GM23338 (cell line): ENCODE measurements around the gene MESD. TPM values are rescaled to one million over a fixed set of nuclear protein-coding genes. Genes with fewer than 3 reads are reported as not detected.

Experiments
- ATAC-seq: fragments of 200-7000 bp; cut with Tn5 transposase; 3 replicates; pipeline ENCODE4 v1.9.1; 2020
- DNase-seq: peaks from one replicate; pipeline ENCODE4 v3.0.0-alpha.2; 2015; ENCODE audit warnings: low spot score
- H2AFZ ChIP-seq: fragments of 200-600 bp; sonication (generic); 2 replicates; pipeline ENCODE4 v1.8.0; 2016; ENCODE audit warnings: antibody characterized with exemption, mild to moderate bottlenecking, moderate library complexity
- H3F3A ChIP-seq: fragments of 200-600 bp; sonication (generic); replicated peaks from 2 replicates; pipeline ENCODE4 v1.8.0; 2017; ENCODE audit warnings: antibody characterized with exemption, mixed run types, low read depth
- H3K27ac ChIP-seq: fragments of 200-600 bp; sonication (generic); 2 replicates; pipeline ENCODE4 v1.6.1; 2016; ENCODE audit warnings: low read depth
- H3K27me3 ChIP-seq: fragments of 200-600 bp; sonication (generic); 2 replicates; pipeline ENCODE4 v1.8.0; 2016; ENCODE audit warnings: mild to moderate bottlenecking, mixed run types, moderate library complexity; ENCODE audit not compliant: insufficient read depth
- H3K36me3 ChIP-seq: fragments of 200-600 bp; sonication (generic); 2 replicates; pipeline ENCODE4 v1.8.0; 2016; ENCODE audit warnings: mild to moderate bottlenecking; ENCODE audit not compliant: insufficient read depth
- H3K4me1 ChIP-seq: fragments of 200-600 bp; sonication (generic); 2 replicates; pipeline ENCODE4 v1.8.0; 2016; ENCODE audit warnings: mild to moderate bottlenecking, moderate library complexity; ENCODE audit not compliant: insufficient read depth
- H3K4me2 ChIP-seq: fragments of 200-600 bp; sonication (generic); 2 replicates; pipeline ENCODE4 v1.7.1; 2017; ENCODE audit warnings: mixed run types
- H3K4me3 ChIP-seq: fragments of 200-600 bp; sonication (generic); 2 replicates; pipeline ENCODE4 v1.6.1; 2016; ENCODE audit warnings: mixed run types
- H3K79me2 ChIP-seq: fragments of 200-600 bp; sonication (generic); replicated peaks from 2 replicates; pipeline ENCODE4 v1.8.0; 2017; ENCODE audit warnings: mild to moderate bottlenecking; ENCODE audit not compliant: insufficient read depth
- H3K9me2 ChIP-seq: fragments of 200-600 bp; sonication (generic); 2 replicates; pipeline ENCODE4 v1.8.0; 2017; ENCODE audit not compliant: insufficient read depth
- H4K20me1 ChIP-seq: fragments of 200-600 bp; sonication (generic); replicated peaks from 2 replicates; pipeline ENCODE4 v1.8.0; 2017; ENCODE audit warnings: mild to moderate bottlenecking; ENCODE audit not compliant: insufficient read depth
- H3K27ac Mint-ChIP-seq: 2 replicates; pipeline ENCODE4 v1.8.0; 2020; ENCODE audit warnings: inconsistent platforms, mild to moderate bottlenecking, moderate library complexity, mixed read lengths
- H3K27me3 Mint-ChIP-seq: 3 replicates; pipeline ENCODE4 v1.8.0; 2022; ENCODE audit warnings: low read depth, mild to moderate bottlenecking, moderate library complexity, mixed read lengths, inconsistent platforms; ENCODE audit not compliant: insufficient read depth, poor library complexity
- H3K36me3 Mint-ChIP-seq: 3 replicates; pipeline ENCODE4 v1.8.0; 2021; ENCODE audit warnings: low read depth, mild to moderate bottlenecking, inconsistent platforms, moderate library complexity, mixed read lengths
- H3K4me1 Mint-ChIP-seq: 3 replicates; pipeline ENCODE4 v1.8.0; 2020; ENCODE audit warnings: mild to moderate bottlenecking, inconsistent platforms, mixed read lengths
- H3K4me3 Mint-ChIP-seq: 3 replicates; pipeline ENCODE4 v1.8.0; 2021; ENCODE audit warnings: moderate library complexity, mild to moderate bottlenecking, inconsistent platforms, mixed read lengths
- H3K9me3 Mint-ChIP-seq: 3 replicates; pipeline ENCODE4 v1.8.0; 2020; ENCODE audit warnings: moderate library complexity, mild to moderate bottlenecking, inconsistent platforms, mixed read lengths
- CREB1 ChIP-seq: fragments of 250-450 bp; sonication (Bioruptor Pico); IDR thresholded peaks from 2 replicates; pipeline ENCODE4 v1.5.0; 2020; ENCODE audit warnings: low read depth, mild to moderate bottlenecking, moderate library complexity
- EZH2 ChIP-seq: fragments of 200-600 bp; sonication (generic); IDR thresholded peaks from one replicate; pipeline ENCODE4 v1.8.0; 2017; ENCODE audit warnings: antibody characterized with exemption, mild to moderate bottlenecking, low read depth; ENCODE audit not compliant: unreplicated experiment
- JUNB ChIP-seq: IDR thresholded peaks from one replicate; pipeline ENCODE4 v1.6.1; 2016; ENCODE audit warnings: antibody characterized with exemption; ENCODE audit not compliant: unreplicated experiment
- NANOG ChIP-seq: IDR thresholded peaks from 2 replicates; pipeline ENCODE4 v1.6.1; 2016; ENCODE audit warnings: antibody characterized with exemption, borderline replicate concordance
- POLR2AphosphoS5 ChIP-seq: IDR thresholded peaks from 2 replicates; pipeline ENCODE4 v1.6.1; 2016; ENCODE audit warnings: antibody characterized with exemption, low read depth
- STAT1 ChIP-seq: IDR thresholded peaks from one replicate; pipeline ENCODE4 v1.6.1; 2016; ENCODE audit warnings: antibody characterized with exemption; ENCODE audit not compliant: unreplicated experiment
- ZNF114 ChIP-seq: fragments of 250-450 bp; sonication (Bioruptor Pico); IDR thresholded peaks from 2 replicates; pipeline ENCODE4 v1.5.0; 2020; ENCODE audit warnings: mild to moderate bottlenecking, moderate library complexity
- ZNF331 ChIP-seq: fragments of 250-450 bp; sonication (Bioruptor Pico); IDR thresholded peaks from 2 replicates; pipeline ENCODE4 v1.5.0; 2020; ENCODE audit warnings: low read depth, mild to moderate bottlenecking, moderate library complexity
- polyA plus RNA-seq: library from polyadenylated mRNA; unstranded; fragments of >200 nt; fragmentation: Nextera tagmentation; extraction: Ambion mirVana; gene quantifications from 2 replicates; pipeline ENCODE4 v1.2.1, GENCODE V29; 2016
- total RNA-seq: library from RNA; depleted of rRNA; stranded (reverse); fragments of >200 nt; shearing (Covaris generic); gene quantifications from 2 replicates; pipeline ENCODE4 v1.2.3, GENCODE V29; 2014
- TF ChIP-seq, protein P1 (sequence below): fragments of 250-450 bp; sonication (Bioruptor Pico); IDR thresholded peaks from 2 replicates; pipeline ENCODE4 v1.5.0; 2020; ENCODE audit warnings: mild to moderate bottlenecking, moderate library complexity
- TF ChIP-seq, protein P2 (sequence below): IDR thresholded peaks from 2 replicates; pipeline ENCODE4 v1.6.1; 2016; ENCODE audit warnings: antibody characterized with exemption
- TF ChIP-seq, protein P3 (sequence below), 2 experiments: fragments of 200-600 bp in 1 of 2; sonication (generic) in 1 of 2; conservative IDR thresholded peaks; 2 replicates each; pipeline versions ENCODE4 v1.5.1 to v1.6.1; 2016 to 2017; ENCODE audit warnings: antibody characterized with exemption in 2 of 2, low read depth in 2 of 2, mild to moderate bottlenecking in 2 of 2, moderate library complexity in 1 of 2
- TF ChIP-seq, protein P4 (sequence below): IDR thresholded peaks from one replicate; pipeline ENCODE4 v1.6.1; 2018; ENCODE audit warnings: antibody characterized with exemption; ENCODE audit not compliant: unreplicated experiment

The MESD gene
- total and polyA plus RNA-seq, 2 experiments from 2014 or later, result 25.6 to 52.7 TPM

DNA sequence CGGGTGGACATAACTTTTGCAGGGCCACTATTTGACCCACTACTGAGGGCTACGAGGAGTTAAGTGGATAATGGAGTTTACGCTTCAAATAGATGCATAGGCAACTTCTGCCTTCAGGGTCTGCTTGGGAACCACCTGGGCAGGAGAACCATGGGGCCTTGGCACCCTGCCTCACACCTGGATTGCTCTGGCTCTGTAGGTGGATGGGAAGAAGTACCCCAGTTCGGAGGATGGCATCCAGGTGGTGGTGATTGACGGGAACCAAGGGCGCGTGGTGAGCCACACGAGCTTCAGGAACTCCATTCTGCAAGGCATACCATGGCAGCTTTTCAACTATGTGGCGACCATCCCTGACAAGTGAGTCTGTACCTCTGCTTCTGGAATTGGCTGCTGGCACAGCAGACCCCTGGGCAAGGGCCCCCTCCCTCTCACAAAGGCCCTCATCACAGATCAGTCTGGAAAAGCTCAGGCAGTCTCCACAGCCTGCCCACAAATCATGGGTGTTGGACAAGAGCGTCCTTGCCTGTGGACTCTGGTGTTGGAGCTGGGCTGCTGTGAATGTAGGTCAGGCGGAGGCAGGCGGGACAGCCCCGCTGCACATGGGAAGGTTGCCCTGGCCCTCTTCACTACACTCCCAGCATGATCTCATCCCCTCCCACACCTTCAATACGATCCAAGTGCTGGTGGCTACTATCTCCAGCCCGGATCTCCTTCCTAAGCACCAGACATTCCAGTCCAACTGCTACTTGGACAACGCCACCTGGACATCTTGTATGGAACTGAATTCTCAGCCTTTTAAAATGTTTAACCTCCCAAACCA lies 46.7 kb downstream of the MESD start (continued):
- TF ChIP-seq, protein P1, sequence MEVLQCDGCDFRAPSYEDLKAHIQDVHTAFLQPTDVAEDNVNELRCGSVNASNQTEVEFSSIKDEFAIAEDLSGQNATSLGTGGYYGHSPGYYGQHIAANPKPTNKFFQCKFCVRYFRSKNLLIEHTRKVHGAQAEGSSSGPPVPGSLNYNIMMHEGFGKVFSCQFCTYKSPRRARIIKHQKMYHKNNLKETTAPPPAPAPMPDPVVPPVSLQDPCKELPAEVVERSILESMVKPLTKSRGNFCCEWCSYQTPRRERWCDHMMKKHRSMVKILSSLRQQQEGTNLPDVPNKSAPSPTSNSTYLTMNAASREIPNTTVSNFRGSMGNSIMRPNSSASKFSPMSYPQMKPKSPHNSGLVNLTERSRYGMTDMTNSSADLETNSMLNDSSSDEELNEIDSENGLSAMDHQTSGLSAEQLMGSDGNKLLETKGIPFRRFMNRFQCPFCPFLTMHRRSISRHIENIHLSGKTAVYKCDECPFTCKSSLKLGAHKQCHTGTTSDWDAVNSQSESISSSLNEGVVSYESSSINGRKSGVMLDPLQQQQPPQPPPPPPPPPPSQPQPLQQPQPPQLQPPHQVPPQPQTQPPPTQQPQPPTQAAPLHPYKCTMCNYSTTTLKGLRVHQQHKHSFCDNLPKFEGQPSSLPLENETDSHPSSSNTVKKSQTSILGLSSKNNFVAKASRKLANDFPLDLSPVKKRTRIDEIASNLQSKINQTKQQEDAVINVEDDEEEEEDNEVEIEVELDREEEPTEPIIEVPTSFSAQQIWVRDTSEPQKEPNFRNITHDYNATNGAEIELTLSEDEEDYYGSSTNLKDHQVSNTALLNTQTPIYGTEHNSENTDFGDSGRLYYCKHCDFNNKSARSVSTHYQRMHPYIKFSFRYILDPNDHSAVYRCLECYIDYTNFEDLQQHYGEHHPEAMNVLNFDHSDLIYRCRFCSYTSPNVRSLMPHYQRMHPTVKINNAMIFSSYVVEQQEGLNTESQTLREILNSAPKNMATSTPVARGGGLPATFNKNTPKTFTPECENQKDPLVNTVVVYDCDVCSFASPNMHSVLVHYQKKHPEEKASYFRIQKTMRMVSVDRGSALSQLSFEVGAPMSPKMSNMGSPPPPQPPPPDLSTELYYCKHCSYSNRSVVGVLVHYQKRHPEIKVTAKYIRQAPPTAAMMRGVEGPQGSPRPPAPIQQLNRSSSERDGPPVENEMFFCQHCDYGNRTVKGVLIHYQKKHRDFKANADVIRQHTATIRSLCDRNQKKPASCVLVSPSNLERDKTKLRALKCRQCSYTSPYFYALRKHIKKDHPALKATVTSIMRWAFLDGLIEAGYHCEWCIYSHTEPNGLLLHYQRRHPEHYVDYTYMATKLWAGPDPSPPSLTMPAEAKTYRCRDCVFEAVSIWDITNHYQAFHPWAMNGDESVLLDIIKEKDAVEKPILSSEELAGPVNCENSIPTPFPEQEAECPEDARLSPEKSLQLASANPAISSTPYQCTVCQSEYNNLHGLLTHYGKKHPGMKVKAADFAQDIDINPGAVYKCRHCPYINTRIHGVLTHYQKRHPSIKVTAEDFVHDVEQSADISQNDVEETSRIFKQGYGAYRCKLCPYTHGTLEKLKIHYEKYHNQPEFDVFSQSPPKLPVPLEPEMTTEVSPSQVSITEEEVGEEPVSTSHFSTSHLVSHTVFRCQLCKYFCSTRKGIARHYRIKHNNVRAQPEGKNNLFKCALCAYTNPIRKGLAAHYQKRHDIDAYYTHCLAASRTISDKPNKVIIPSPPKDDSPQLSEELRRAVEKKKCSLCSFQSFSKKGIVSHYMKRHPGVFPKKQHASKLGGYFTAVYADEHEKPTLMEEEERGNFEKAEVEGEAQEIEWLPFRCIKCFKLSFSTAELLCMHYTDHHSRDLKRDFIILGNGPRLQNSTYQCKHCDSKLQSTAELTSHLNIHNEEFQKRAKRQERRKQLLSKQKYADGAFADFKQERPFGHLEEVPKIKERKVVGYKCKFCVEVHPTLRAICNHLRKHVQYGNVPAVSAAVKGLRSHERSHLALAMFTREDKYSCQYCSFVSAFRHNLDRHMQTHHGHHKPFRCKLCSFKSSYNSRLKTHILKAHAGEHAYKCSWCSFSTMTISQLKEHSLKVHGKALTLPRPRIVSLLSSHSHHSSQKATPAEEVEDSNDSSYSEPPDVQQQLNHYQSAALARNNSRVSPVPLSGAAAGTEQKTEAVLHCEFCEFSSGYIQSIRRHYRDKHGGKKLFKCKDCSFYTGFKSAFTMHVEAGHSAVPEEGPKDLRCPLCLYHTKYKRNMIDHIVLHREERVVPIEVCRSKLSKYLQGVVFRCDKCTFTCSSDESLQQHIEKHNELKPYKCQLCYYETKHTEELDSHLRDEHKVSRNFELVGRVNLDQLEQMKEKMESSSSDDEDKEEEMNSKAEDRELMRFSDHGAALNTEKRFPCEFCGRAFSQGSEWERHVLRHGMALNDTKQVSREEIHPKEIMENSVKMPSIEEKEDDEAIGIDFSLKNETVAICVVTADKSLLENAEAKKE (CRISPR knock-in tag), result no peak
- TF ChIP-seq EZH2, result no peak

DNA sequence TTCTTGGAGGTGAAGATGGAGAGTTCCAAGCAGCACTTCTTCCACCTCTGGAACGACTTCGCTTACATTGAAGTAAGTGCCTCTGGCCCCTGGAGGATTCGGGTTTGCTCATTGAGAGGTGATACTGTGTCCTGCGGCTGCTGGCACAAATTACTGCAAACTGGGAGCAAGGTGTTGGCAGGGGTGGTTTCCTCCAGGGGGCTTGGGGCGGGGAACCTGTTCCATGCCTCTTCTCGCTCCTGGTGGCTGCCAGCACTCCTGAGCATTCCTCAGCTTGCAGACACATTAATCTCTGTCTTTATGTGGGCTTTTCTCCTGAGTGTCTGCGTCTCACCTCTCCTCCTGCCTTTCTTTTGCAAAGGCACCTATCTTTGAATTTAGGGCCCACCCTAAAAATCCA lies 47.4 kb downstream of the MESD start:
- H3K4me3 ChIP-seq, result no peak overlapping the region
- H3F3A ChIP-seq, result no peaks in the 10 kb centered on the region
- H2AFZ ChIP-seq, result no peak overlapping the region
- DNase-seq (no peak), ATAC-seq (no peak)
- H3K27me3 Mint-ChIP-seq, result peaks cover 8% of the 10 kb centered on the region
- H3K27ac ChIP-seq, result no peak overlapping the region
- H3K4me3 Mint-ChIP-seq, result no peak overlapping the region
- H3K4me1 ChIP-seq, result no peaks in the 10 kb centered on the region
- H3K9me2 ChIP-seq, result no peaks in the 10 kb centered on the region
- no peaks in the 10 kb centered on the region for H3K79me2 ChIP-seq
- H3K9me3 Mint-ChIP-seq, result no peaks in the 10 kb centered on the region
- H3K4me2 ChIP-seq, result no peak overlapping the region
- no peaks in the 10 kb centered on the region; the same call in 1 of the 2 replicates for H3K36me3 ChIP-seq
- H3K27ac Mint-ChIP-seq, result no peak overlapping the region
- 0 out of 3 replicates have a peak, but pooled peaks cover 1% of the 10 kb centered on the region for H3K4me1 Mint-ChIP-seq
- no peaks in the 10 kb centered on the region for H3K27me3 ChIP-seq
- H3K36me3 Mint-ChIP-seq, result peaks cover 8% of the 10 kb centered on the region
- H4K20me1 ChIP-seq, result no peaks in the 10 kb centered on the region; the same call in 1 of the 2 replicates
- TF ChIP-seq ZNF331 (CRISPR knock-in tag) (no peak), POLR2AphosphoS5 (no peak), ZNF114 (CRISPR knock-in tag) (no peak), JUNB (no peak), STAT1 (no peak), CREB1 (CRISPR knock-in tag) (no peak), NANOG (no peak)
- TF ChIP-seq, protein P2, sequence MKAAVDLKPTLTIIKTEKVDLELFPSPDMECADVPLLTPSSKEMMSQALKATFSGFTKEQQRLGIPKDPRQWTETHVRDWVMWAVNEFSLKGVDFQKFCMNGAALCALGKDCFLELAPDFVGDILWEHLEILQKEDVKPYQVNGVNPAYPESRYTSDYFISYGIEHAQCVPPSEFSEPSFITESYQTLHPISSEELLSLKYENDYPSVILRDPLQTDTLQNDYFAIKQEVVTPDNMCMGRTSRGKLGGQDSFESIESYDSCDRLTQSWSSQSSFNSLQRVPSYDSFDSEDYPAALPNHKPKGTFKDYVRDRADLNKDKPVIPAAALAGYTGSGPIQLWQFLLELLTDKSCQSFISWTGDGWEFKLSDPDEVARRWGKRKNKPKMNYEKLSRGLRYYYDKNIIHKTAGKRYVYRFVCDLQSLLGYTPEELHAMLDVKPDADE, result no peak
- TF ChIP-seq, protein P3, sequence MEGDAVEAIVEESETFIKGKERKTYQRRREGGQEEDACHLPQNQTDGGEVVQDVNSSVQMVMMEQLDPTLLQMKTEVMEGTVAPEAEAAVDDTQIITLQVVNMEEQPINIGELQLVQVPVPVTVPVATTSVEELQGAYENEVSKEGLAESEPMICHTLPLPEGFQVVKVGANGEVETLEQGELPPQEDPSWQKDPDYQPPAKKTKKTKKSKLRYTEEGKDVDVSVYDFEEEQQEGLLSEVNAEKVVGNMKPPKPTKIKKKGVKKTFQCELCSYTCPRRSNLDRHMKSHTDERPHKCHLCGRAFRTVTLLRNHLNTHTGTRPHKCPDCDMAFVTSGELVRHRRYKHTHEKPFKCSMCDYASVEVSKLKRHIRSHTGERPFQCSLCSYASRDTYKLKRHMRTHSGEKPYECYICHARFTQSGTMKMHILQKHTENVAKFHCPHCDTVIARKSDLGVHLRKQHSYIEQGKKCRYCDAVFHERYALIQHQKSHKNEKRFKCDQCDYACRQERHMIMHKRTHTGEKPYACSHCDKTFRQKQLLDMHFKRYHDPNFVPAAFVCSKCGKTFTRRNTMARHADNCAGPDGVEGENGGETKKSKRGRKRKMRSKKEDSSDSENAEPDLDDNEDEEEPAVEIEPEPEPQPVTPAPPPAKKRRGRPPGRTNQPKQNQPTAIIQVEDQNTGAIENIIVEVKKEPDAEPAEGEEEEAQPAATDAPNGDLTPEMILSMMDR (conservative IDR thresholded peaks at IDR 0.05; ENCODE audit: low read depth in 2 of 2), result no peak
- TF ChIP-seq, protein P4, sequence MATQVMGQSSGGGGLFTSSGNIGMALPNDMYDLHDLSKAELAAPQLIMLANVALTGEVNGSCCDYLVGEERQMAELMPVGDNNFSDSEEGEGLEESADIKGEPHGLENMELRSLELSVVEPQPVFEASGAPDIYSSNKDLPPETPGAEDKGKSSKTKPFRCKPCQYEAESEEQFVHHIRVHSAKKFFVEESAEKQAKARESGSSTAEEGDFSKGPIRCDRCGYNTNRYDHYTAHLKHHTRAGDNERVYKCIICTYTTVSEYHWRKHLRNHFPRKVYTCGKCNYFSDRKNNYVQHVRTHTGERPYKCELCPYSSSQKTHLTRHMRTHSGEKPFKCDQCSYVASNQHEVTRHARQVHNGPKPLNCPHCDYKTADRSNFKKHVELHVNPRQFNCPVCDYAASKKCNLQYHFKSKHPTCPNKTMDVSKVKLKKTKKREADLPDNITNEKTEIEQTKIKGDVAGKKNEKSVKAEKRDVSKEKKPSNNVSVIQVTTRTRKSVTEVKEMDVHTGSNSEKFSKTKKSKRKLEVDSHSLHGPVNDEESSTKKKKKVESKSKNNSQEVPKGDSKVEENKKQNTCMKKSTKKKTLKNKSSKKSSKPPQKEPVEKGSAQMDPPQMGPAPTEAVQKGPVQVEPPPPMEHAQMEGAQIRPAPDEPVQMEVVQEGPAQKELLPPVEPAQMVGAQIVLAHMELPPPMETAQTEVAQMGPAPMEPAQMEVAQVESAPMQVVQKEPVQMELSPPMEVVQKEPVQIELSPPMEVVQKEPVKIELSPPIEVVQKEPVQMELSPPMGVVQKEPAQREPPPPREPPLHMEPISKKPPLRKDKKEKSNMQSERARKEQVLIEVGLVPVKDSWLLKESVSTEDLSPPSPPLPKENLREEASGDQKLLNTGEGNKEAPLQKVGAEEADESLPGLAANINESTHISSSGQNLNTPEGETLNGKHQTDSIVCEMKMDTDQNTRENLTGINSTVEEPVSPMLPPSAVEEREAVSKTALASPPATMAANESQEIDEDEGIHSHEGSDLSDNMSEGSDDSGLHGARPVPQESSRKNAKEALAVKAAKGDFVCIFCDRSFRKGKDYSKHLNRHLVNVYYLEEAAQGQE, result no peak
